Hematopoietic multipotent progenitor cell treated with erythropoietin and hydrocortisone succinate and interleukin-3 and kit ligand, for 17 days (in vitro differentiated cells): ENCODE measurements around the gene TRIM68.
A peak's percentile ranks its signal among the peaks of the same experiment; 100 is the strongest.

Experiments used
- DNase-seq: peaks from one replicate; pipeline ENCODE4 v3.0.0-alpha.2; 2015; ENCODE audit warnings: low spot score

Gene TRIM68

GRCh38 chr11:4607781-4608666 lies at the start of gene TRIM68:
Gene TRIM68 (minus strand): TSS chr11:4608231. CDS start chr11:4605504, 2,727 bp downstream.
- peak; percentile 90 for DNase-seq

GRCh38 chr11:4654635-4655369 lies 46.8 kb upstream of the TRIM68 start:
- DNase-seq: no peak

GRCh38 chr11:4647766-4648165 lies 39.7 kb upstream of the TRIM68 start:
- DNase-seq: no peak

GRCh38 chr11:4645974-4646373 lies 37.9 kb upstream of the TRIM68 start:
- DNase-seq: no peak

GRCh38 chr11:4644233-4644632 lies 36.2 kb upstream of the TRIM68 start:
- no peak for DNase-seq

GRCh38 chr11:4643682-4644081 lies 35.7 kb upstream of the TRIM68 start, which contains the start of gene OR51E1:
Gene OR51E1 (plus strand): TSS chr11:4643982. CDS start chr11:4652527, 8,545 bp downstream.
- DNase-seq: no peak

- no peak for DNase-seq
Observed at GRCh38 chr11:4643076-4643475, 35.0 kb upstream of the TRIM68 start.

- no peak for DNase-seq
Observed at GRCh38 chr11:4642043-4642442, 34.0 kb upstream of the TRIM68 start.

GRCh38 chr11:4641501-4641900 lies 33.5 kb upstream of the TRIM68 start:
- no peak for DNase-seq

- DNase-seq: no peak
Observed at GRCh38 chr11:4639931-4640330, 31.9 kb upstream of the TRIM68 start.

GRCh38 chr11:4637662-4638047 lies 29.6 kb upstream of the TRIM68 start:
- no peak for DNase-seq

GRCh38 chr11:4636962-4637661 lies 29.1 kb upstream of the TRIM68 start, which contains the start of gene OR51D1:
Gene OR51D1 (plus strand): TSS chr11:4637477. CDS start chr11:4639791, 2,314 bp downstream.
- DNase-seq: peak; percentile 64

GRCh38 chr11:4636136-4636535 lies 28.1 kb upstream of the TRIM68 start:
- no peak for DNase-seq

- peak; percentile 81 for DNase-seq
Observed at GRCh38 chr11:4626207-4627099, 18.4 kb upstream of the TRIM68 start.

- DNase-seq: no peak
Observed at GRCh38 chr11:4619514-4619913, 11.5 kb upstream of the TRIM68 start.

GRCh38 chr11:4615856-4616444 lies 7.9 kb upstream of the TRIM68 start:
- no peak for DNase-seq

GRCh38 chr11:4611986-4612385 lies 4.0 kb upstream of the TRIM68 start:
- no peak for DNase-seq

GRCh38 chr11:4610258-4610935 lies 2.4 kb upstream of the TRIM68 start:
- DNase-seq: no peak

GRCh38 chr11:4607096-4607495 lies 935 bp downstream of the TRIM68 start:
- DNase-seq: no peak
